ENCODE results near the gene ALDH7A1. TPM values are rescaled to one million over a fixed set of nuclear protein-coding genes. Genes with fewer than 3 reads are reported as not detected.

Gene ALDH7A1
- total RNA-seq, result 111 to 119 TPM (median 111 TPM) in 3 replicates

DNA sequence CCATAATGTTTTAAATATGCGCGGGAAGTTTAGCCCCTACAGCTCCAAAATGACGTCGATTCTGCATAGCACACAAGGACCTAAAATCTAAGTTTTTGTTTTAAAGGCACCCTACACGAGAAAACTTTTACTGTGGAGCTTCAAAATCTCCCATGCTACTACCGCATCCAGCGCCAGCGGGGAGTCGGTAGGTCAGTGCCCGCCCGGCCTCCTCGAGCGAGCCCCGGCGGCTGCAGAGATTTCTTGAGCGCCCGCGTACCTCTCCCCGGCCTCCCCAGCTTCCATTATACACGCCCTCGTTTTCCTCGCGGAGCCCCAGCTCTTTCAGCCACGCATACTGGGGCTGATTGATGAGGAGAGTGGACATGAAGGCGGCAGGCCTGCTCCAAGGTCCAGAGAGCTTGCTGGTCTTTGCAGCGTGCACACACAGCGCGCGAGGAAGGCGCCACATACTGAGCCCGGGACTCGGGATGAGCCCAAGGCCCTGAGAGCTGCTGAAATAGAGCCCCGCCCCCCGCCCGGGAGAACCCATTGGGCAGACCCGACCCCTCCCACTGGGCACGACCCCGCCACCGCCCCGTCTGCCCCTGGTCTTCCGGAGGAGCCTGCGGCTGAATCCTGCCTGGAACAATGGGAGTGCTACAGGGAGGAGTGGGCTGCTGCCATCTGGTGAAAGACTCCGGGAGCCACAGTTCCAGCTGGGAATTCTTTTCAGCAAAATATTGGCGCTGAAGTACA lies at the start of gene ALDH7A1:
TSS of gene ALDH7A1 (minus strand) at position 472 of the 738 bp plus-strand sequence. CDS start at position 451, 21 bp downstream.
- peaks cover 8% of the 10 kb centered on the region for H3K36me3 Mint-ChIP-seq
- no peaks in the 10 kb centered on the region for H3K9me3 Mint-ChIP-seq
- TF ChIP-seq, protein P1, sequence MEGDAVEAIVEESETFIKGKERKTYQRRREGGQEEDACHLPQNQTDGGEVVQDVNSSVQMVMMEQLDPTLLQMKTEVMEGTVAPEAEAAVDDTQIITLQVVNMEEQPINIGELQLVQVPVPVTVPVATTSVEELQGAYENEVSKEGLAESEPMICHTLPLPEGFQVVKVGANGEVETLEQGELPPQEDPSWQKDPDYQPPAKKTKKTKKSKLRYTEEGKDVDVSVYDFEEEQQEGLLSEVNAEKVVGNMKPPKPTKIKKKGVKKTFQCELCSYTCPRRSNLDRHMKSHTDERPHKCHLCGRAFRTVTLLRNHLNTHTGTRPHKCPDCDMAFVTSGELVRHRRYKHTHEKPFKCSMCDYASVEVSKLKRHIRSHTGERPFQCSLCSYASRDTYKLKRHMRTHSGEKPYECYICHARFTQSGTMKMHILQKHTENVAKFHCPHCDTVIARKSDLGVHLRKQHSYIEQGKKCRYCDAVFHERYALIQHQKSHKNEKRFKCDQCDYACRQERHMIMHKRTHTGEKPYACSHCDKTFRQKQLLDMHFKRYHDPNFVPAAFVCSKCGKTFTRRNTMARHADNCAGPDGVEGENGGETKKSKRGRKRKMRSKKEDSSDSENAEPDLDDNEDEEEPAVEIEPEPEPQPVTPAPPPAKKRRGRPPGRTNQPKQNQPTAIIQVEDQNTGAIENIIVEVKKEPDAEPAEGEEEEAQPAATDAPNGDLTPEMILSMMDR (IDR thresholded peaks at IDR 0.05; ENCODE audit: unreplicated experiment), result no peak
- H3K27me3 Mint-ChIP-seq (ENCODE audit: low read depth), result no peaks in the 10 kb centered on the region
- DNase-seq (ENCODE audit: low spot score in 2 of 2, unreplicated experiment in 2 of 2), result peak; percentile 68 to 77
- H3K27ac Mint-ChIP-seq, result peak within 1 kb of the TSS; percentile 95
- peak within 1 kb of the TSS; percentile 74 for H3K4me3 Mint-ChIP-seq
- peaks cover 25% of the 10 kb centered on the region for H3K4me1 Mint-ChIP-seq

DNA sequence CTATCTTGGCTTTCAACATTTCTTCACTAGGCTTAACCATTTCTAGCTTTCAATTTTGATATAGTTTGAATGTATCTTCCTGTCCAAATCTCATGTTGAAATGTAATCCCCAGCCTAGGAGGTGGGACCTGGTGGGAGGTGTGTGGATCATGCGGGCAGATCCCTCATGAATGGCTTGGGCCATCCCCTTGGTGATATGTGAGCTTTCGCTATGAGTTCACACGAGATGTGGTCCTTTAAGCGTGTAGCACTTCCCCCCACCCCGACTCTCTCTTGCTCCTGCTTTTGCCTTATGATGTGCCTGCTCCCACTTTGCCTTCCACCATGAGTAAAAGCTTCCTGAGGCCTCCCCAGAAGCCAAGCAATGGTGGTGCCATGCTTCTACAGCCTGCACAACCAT lies 46.4 kb upstream of the ALDH7A1 start:
- TF ChIP-seq, protein P1 (IDR thresholded peaks at IDR 0.05; ENCODE audit: unreplicated experiment), result no peak
- no peak overlapping the region for H3K27ac Mint-ChIP-seq
- peaks cover 7% of the 10 kb centered on the region for H3K9me3 Mint-ChIP-seq
- no peak for DNase-seq (ENCODE audit: low spot score in 2 of 2, unreplicated experiment in 2 of 2)
- H3K36me3 Mint-ChIP-seq, result peaks cover 6% of the 10 kb centered on the region
- H3K27me3 Mint-ChIP-seq (ENCODE audit: low read depth), result no peaks in the 10 kb centered on the region
- H3K4me3 Mint-ChIP-seq, result no peak overlapping the region
- H3K4me1 Mint-ChIP-seq, result peaks cover 2% of the 10 kb centered on the region

DNA sequence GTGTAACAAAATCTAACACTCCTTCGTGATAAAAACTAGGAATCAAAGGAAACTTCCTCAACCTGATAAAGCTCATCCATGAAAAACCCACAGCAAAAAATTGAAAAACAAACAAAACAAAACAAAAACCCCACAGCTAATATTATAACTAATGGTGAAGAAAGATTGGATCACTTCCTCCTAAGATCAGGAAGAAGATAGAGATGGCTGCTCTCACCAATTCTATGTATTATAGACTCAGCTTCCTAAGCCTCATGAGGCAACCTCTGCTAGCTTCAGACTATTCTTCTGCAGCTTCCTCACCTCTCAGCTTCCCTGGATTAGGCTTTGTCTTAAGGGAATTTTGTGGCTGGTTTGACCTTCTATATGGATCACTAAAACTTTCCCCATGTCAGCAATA lies 45.8 kb upstream of the ALDH7A1 start:
- H3K27ac Mint-ChIP-seq, result peak overlapping the region; percentile 43
- peaks cover 3% of the 10 kb centered on the region for H3K27me3 Mint-ChIP-seq (ENCODE audit: low read depth)
- no peak for DNase-seq (ENCODE audit: low spot score in 2 of 2, unreplicated experiment in 2 of 2)
- H3K36me3 Mint-ChIP-seq, result peaks cover 6% of the 10 kb centered on the region
- TF ChIP-seq, protein P1 (IDR thresholded peaks at IDR 0.05; ENCODE audit: unreplicated experiment), result no peak
- no peak overlapping the region for H3K4me3 Mint-ChIP-seq
- H3K4me1 Mint-ChIP-seq, result peaks cover 2% of the 10 kb centered on the region
- H3K9me3 Mint-ChIP-seq, result peaks cover 7% of the 10 kb centered on the region

DNA sequence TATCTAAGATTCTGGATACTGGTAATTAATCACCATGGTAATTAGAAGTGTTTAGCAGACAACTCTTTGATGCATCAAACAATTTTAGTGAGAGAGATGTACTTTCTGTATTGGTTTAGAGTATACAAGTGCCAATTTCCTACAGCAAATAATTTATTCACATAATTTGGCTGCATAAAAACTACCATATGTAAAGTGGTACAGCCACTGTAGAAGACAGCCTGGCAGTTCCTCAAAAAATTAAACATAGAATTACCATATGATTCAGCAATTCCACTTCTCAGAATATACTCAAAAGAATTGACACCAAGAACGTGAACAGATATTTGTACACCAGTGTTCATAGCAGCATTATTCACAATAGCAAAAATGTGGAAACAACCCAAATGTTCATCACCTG lies 41.9 kb upstream of the ALDH7A1 start:
- Mint-ChIP-seq H3K9me3 (no peaks in the 10 kb centered on the region), H3K27ac (no peak overlapping the region), H3K4me3 (no peak overlapping the region), H3K27me3 (ENCODE audit: low read depth) (peaks cover 3% of the 10 kb centered on the region), H3K4me1 (peaks cover 2% of the 10 kb centered on the region), H3K36me3 (no peaks in the 10 kb centered on the region)
- TF ChIP-seq, protein P1 (IDR thresholded peaks at IDR 0.05; ENCODE audit: unreplicated experiment), result no peak
- DNase-seq (ENCODE audit: low spot score in 2 of 2, unreplicated experiment in 2 of 2), result no peak

DNA sequence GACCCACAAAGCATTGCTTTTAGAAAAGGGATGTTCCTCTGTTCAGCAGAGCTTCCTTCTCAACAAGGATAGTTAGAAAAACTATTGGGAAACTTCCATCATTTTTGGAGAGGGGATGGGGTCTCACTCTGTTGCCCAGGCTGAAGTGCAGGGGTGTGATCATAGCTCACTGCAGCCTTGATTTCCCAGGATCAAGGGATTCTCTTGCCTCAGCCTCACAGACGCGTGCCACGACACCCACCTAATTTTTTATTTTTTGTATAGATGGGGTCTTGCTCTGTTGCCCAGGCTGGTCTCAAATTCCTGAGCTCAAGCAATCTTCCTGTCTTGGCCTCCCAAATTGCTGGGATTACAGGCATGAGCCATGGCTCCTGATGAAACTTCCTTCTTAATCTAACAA lies 40.6 kb upstream of the ALDH7A1 start:
- DNase-seq (ENCODE audit: low spot score in 2 of 2, unreplicated experiment in 2 of 2), result no peak
- TF ChIP-seq, protein P1 (IDR thresholded peaks at IDR 0.05; ENCODE audit: unreplicated experiment), result no peak
- Mint-ChIP-seq H3K4me1 (no peaks in the 10 kb centered on the region), H3K27me3 (ENCODE audit: low read depth) (peaks cover 3% of the 10 kb centered on the region), H3K9me3 (no peaks in the 10 kb centered on the region), H3K27ac (no peak overlapping the region), H3K36me3 (no peaks in the 10 kb centered on the region), H3K4me3 (no peak overlapping the region)

Measured in mesothelial cell of epicardium (in vitro differentiated cells).